ENCODE data around the gene FANCF. TPM values are rescaled to one million over a fixed set of nuclear protein-coding genes. Genes with fewer than 3 reads are reported as not detected.

Gene FANCF
- total and polyA plus RNA-seq, 9 donors, result 4.3 to 14.6 (median 10.8) TPM

DNA sequence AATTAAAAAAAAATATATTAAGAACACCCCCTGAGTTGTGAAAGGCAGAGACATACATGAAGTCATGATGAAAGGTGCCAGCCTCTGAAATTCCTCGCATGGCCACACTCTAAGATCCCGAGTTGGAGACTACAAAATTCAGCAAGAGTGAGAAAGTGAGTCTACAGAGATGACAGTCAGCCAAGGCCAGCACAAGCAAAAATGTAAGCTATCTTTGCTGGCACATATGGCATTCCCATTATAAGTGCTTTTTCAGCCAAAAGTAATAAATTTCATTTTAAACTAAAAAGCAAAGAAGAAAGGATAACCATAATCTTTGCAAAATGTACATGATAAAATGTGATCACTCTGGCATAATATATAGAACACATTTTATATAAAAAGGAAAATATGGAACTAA is 40.6 kb downstream of the FANCF start:
- Histone ChIP-seq H3K27me3 (no peaks in the 10 kb centered on the region), H3K9me3 (no peaks in the 10 kb centered on the region), H3K4me1 (ENCODE audit: insufficient read depth) (no peaks in the 10 kb centered on the region), H3K27ac (no peak overlapping the region), H3K4me3 (no peak overlapping the region), H3K36me3 (no peaks in the 10 kb centered on the region)
- no peak for DNase-seq
- intact Hi-C loops (cut with DNase I), result no loop called here
- TF ChIP-seq CTCF (IDR thresholded peaks at IDR 0.05), result no peak
- no peak for TF ChIP-seq POLR2A (IDR thresholded peaks at IDR 0.05)
- TF ChIP-seq EP300 (IDR thresholded peaks at IDR 0.05), result no peak
- WGBS, 3 donors, result 47 to 71% (median 64%) methylated on average over 2 of the region's 2 CpGs

- no peak for DNase-seq
- Histone ChIP-seq H3K27me3 (no peaks in the 10 kb centered on the region), H3K36me3 (no peaks in the 10 kb centered on the region), H3K4me3 (no peak overlapping the region), H3K4me1 (ENCODE audit: insufficient read depth) (no peaks in the 10 kb centered on the region), H3K27ac (no peak overlapping the region), H3K9me3 (no peaks in the 10 kb centered on the region)
- WGBS, 3 donors, result 71 to 79% (median 75%) methylated on average over 12 of the region's 12 CpGs
- intact Hi-C loops (cut with DNase I), result no loop called here
- TF ChIP-seq CTCF (IDR thresholded peaks at IDR 0.05) (no peak), EP300 (IDR thresholded peaks at IDR 0.05) (no peak)
Measured at GRCh38 chr11:22583963-22584492, 41.6 kb downstream of the FANCF start.

DNA sequence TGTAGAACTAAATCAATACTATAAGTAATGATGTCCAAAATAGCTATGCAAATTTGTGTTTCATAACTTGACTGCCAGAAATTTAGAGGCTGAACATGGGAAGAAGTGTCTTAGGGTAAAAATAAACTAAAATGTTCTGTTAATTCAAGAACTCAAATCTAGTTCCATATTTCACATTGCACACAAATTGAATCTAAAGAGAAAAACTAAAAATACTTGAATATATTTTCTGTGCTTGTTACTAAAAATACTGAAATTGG is 43.5 kb downstream of the FANCF start:
- TF ChIP-seq CTCF (IDR thresholded peaks at IDR 0.05), result no peak
- no peak for TF ChIP-seq POLR2A (IDR thresholded peaks at IDR 0.05)
- no peak for TF ChIP-seq EP300 (IDR thresholded peaks at IDR 0.05)
- Histone ChIP-seq H3K36me3 (no peaks in the 10 kb centered on the region), H3K9me3 (no peaks in the 10 kb centered on the region), H3K27me3 (no peaks in the 10 kb centered on the region), H3K27ac (no peak overlapping the region), H3K4me1 (ENCODE audit: insufficient read depth) (no peaks in the 10 kb centered on the region), H3K4me3 (no peak overlapping the region)
- DNase-seq, result no peak
- intact Hi-C loops (cut with DNase I), result no loop called here

- no peak for DNase-seq
- intact Hi-C loops (cut with DNase I), result no loop called here
- 34 to 49% (median 39%) methylated on average over 3 of the region's 3 CpGs for WGBS, 3 donors
- H3K9me3 ChIP-seq, result no peaks in the 10 kb centered on the region
- H3K36me3 ChIP-seq, result no peaks in the 10 kb centered on the region
- H3K4me3 ChIP-seq, result no peak overlapping the region
- H3K27me3 ChIP-seq, result no peaks in the 10 kb centered on the region
- no peak for TF ChIP-seq CTCF (IDR thresholded peaks at IDR 0.05)
- no peak for TF ChIP-seq EP300 (IDR thresholded peaks at IDR 0.05)
- no peak for TF ChIP-seq POLR2A (IDR thresholded peaks at IDR 0.05)
- no peak overlapping the region for H3K27ac ChIP-seq
- no peaks in the 10 kb centered on the region for H3K4me1 ChIP-seq (ENCODE audit: insufficient read depth)
Measured at GRCh38 chr11:22581354-22582150, 44.1 kb downstream of the FANCF start.

Measured in ovary (tissue), 9 donors.